Activated CD4-positive, alpha-beta T cell treated with anti-CD3 and anti-CD28 coated beads for 1 hour (primary cell): ENCODE results near the gene MATN4.

ENCODE experiments used
- DNase-seq: peaks from one replicate; pipeline ENCODE4 v3.0.0-alpha.2; 2020

Gene MATN4

DNA sequence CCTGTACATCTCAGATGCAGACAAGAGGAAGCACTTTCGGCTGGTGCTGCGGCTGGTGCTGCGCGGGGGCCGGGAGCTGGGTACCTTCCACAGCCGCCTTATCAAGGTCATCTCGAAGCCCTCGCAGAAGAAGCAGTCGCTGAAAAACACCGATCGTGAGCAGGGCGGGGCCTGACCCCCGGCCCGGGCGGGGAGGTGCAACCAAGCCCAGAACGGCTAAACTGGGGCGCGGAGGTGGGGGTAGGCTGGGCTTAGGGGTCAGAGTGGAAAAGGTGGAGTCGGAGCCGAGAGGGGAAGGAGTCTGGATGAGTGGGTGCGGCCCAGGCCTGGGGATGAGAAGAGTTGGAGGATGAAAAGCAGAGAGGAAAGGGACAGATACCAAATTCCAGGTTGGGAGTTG, 4.1 kb upstream of the MATN4 start:
- no peak for DNase-seq

DNA sequence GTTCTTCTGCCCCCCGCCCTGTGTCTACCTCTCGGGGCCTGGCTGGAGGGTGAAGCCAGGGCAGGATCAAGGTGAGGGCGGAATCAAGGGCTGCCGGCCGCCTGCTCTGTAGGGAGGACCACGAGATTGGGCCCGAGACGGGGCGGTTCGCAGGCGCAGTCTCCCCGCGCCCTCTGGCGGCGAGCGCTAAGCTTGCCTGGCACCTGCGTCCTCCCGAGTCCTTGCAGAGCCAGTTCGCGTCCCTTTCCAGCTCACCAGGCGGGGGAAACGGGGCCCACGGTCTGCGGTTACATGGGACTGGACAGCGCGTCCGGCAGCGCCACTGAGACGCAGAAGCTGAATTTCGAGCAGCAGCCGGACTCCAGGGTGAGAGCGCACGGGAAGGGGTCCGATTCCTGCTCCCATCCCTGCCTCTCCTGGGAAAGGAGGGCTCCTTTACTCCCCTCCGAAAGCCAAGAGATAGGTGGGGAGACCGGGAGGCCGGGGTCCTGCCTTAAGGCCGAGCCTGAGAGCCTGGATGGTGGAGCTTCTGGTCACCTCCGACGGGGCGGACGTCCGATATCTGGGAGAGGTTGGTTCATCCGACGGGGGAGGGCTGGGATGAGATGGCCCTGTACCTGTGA, 3.6 kb upstream of the MATN4 start:
- DNase-seq: peak; percentile 45

DNA sequence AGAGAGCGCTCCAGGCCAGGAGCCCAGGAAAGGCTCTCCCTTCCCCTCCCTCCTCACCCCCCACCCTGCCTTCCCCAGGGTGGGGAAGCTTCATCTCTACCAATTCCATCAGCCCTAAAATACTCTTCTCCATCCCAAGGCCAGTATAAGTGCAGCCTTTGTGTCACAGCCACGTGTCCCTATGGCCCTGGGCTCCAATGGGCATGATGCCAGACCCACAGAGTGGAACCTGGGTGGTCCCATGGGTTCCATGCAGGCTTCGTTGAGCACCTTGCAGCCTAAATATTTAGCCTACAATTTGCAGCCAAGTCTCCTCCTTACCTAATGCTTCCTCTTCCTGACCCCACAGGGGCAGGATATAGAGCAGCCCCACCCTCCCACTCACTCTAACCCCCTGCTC, 976 bp upstream of the MATN4 start:
- no peak for DNase-seq

DNA sequence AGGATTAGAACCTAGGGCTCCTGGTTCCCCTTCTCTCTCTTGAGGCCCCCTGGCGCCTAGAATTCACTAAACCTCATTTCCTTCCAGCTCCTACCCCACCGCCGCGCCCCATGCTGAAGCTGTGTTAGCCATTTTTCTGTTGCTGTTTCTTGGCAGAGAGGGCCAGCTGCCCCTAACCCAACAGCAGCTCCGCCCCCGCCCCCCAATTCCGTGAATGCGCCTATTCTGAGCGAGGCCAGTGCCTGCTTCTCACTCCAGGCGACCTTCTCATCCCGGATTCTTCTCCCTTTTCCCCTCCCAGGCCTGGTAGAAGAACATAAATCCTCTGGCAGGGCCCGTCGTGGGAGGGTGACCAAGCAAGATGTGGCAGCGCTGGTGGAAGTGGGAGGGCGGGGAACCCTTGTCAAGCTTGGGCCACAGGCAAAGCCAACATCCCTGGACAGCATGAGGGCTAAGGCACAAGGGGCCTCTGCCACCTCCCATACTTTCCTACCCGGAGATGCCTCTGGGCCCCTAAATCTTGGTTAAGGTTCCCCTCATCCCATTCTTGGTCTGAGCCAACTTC, 941 bp downstream of the MATN4 start:
- no peak for DNase-seq

DNA sequence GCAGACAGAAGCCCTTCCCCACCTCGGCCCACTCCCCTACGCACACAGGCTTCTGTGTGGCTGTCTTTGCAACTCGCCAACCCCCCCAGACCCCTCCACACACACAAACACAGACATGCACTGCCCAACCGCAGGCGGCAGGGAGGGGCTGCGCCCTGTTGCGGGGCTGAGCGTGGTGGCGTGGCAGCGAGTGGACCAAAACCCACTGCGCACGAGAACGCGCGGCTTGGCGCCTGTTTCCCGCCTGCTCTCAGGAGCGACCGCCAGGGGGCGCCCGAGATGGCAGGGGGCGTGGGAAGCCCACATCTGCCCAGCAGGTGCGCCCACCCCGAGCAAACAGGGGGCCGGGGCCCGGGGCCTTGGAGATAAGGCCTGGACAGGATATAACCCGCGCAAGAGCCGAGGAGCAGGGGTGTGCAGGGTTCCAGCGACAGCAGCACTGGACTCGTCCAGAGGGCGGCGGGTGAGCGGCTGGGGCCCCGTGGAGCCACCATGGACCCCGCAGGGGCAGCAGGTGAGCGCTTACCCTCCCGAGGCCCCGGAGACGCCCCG, 1.6 kb downstream of the MATN4 start, which contains the start of gene RBPJL:
RBPJL (plus strand) TSS at position 410 of the 552 bp plus-strand sequence; CDS start at position 493, 83 bp downstream.
- no peak for DNase-seq

DNA sequence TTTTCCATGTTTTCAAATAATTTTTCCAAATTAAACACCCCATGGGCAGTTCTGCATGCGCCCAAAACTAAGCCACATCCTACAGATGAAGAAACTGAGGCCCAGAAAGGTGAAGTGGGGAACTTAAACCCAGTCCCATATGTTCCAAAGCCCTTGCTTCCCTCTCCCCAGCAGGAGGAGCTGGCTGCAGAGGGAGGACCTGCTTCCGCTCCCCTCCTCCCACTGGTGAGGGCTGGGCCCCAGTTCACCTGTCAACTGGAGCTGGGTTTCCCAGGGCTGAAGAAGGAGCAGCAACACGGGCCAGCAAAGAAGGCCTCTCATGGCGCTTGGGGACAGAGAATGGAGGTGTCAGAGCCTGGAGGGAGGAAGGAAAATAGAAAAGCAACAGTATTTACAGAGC, 2.8 kb downstream of the MATN4 start:
- DNase-seq: no peak

DNA sequence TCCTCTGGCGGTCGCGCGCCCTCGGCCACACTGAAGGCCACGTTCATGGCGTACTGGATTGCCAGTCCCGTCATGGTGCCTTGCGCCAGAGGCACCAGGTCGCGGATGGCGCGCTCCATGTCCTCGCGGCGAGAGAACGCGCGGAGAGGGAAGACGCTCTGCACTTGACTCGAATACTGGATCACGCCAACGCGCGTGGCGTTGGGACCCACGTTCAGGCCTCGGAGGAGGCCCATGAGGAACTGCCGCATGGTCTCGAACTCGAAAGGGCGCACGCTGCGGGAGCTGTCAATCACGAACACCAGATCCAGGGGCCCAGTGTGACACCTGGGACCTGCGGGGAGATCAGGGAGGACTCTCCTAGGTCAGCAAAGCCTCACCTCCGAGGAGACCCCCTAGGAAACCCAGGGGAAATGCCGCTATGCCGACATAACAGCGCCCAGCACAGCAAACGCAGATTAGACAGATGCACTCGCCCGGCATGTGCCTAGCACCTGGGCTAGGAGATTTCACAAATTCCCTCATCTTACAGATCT, 3.6 kb downstream of the MATN4 start:
- DNase-seq: no peak

DNA sequence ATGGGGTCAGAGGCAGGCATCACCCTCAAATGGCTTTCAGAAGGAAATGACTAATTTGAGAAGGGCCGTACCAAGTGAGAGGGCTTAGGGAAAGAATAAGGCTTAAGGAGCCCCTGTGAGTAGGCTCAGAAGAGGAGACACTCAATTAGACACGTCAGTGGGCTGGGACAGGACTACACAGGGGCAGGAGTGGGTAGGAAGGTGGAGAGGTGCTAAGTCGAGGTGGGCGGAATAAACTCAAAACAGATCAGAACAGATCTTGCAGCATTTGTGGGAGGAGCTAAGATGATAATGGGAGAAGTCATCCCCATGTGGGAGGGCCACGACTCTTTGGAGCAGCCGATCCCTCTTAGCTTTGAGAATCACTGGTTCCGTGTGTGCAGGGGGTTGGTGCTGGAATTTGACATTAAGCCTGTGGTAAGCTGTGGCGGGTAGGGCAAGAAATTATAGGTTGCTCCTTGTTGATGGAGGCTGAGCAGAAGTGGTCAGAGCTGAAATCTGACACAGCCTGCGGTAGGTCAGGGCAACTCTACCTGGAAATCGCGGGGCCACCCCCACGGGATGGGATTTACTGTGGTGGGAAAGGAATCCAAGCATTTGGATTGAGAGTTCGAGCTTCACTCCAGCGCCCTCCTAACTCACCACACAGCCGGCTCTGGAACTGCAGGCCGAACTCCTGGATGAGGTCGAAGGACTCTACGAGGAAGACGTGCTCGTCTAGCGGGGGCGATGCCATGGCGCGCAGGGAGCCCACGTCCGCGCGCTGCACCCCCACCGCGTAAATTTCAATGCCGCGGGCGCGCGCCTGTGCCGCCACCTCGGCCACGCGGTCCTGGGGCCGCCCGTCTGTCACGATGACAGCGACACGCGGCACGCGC, 4.3 kb downstream of the MATN4 start:
- no peak for DNase-seq

DNA sequence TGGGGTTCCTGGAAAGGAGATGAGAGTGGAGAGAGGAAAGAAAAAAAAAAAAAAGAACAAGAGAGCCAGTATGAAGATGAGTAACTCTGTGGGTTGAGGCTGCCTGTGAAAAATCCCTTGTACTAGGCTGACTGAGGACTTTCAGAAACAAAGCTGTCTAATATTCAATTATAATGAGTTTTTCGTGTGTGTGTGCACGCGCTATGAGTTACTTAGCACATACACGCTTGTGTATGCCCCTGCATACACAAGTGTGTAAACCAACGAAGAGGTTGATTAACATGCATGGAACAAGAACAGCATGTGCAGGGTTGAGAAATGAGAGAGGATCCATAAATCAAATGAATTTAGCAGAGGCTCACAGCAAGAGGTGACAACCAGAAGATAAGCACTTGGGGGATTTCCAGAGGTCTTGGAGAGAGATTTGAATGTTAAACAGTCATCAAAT, 6.3 kb downstream of the MATN4 start:
- DNase-seq: no peak

DNA sequence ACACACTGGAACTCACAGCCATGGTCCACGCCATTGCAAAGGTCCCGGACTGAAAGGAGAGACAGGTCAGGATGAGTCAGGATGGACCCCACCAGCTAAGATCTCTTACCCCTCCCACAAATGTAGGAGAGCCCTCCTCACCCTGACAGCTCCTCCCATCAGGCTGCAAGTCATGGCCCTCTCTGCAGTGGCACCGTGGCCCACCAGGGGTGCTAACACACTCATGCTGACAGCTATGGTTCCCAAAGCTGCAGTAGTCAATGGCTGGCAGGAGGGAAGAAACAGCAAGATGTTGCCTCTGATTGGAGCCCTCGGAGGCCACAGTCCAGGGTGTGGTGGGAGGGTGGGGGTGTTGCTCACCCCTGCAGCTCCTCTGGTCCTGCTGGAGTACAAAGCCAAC, 7.1 kb downstream of the MATN4 start:
- DNase-seq: no peak

DNA sequence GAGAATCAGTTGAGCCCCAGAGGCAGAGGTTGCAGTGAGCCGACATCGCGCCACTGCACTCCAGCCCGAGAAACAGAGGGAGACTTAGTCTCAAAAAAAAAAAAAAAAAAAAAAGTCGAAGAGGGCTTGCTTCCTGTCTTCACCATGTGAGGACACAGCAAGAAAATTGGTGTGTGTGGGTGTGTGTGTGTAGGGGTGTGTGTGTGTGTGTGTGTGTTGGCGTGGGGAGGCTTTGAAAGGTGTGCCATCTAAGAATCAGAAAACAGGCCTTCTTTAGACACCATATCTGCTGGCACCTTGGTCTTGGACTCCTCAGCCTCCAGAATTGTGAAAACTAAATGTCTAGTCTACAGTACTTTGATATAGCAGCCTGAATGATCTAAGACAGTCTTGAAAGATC, 8.3 kb downstream of the MATN4 start:
- DNase-seq: no peak

DNA sequence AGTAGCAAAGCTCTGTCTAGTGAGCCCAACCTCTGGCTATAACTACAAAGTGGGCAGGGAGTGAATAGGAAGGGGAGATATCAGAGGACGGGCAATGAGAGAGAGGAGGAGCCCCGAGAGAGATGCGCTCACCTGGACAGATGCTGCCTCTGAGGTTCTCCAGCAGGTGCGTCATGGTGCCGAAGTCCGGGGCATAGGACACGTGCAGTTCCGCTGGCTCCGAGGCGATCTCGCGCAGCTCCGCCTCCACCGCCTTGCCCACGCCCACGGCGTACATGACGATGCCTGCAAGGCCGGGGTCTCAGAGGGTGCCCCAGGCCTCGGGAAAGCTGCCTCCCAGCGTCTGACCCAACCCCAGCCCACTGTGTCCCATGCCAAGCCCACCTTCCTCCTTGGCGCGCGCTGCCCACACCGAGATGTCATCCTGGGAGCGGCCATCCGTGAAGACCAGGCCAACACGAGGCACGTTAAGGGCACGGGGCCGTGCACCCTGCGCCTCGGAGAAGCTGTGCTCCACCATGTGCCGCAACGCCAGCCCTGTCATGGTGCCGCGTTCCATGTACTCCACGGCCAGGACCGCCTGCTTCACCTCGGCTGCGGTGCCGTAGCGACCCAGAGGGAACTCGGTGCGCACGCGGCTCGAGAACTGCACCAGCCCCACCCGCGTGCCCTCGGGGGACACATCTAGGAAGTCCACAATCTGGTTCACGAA, 10.2 kb downstream of the MATN4 start:
- DNase-seq: no peak

DNA sequence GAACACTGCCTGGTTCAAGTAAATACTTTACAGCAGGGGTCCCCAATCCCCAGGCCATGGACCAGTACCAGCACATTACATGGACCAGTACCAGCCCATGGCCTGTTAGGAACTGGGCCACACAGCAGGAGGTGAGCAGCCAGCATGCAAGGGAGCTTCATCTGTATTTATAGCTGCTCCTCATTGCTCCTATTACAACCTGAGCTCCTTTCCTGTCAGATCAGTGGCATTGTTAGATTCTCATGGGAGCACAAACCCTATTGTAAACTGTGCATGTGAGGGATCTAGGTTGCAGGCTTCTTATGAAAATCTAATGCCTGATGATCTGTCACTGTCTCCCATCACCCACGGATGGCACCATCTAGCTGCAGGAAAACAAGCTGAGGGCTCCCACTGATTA, 13.4 kb downstream of the MATN4 start:
- no peak for DNase-seq

DNA sequence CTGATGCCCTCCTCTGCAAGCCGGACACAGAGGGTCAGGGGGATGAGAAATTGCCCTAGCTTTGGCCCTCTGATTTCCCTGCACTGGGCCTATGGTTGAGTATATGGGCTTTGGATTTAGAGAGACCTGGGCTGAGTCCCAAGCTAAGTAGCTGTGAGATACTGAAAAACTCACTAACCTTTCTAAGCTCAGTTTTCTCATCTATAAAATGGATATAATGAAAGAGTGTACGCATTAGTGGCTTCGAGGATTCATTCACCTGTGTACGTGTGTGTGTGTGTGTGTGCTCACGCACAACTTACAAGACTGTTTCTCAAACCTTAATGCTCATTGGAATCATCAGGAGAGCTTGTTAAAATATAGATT, 14.1 kb downstream of the MATN4 start:
- DNase-seq: no peak

DNA sequence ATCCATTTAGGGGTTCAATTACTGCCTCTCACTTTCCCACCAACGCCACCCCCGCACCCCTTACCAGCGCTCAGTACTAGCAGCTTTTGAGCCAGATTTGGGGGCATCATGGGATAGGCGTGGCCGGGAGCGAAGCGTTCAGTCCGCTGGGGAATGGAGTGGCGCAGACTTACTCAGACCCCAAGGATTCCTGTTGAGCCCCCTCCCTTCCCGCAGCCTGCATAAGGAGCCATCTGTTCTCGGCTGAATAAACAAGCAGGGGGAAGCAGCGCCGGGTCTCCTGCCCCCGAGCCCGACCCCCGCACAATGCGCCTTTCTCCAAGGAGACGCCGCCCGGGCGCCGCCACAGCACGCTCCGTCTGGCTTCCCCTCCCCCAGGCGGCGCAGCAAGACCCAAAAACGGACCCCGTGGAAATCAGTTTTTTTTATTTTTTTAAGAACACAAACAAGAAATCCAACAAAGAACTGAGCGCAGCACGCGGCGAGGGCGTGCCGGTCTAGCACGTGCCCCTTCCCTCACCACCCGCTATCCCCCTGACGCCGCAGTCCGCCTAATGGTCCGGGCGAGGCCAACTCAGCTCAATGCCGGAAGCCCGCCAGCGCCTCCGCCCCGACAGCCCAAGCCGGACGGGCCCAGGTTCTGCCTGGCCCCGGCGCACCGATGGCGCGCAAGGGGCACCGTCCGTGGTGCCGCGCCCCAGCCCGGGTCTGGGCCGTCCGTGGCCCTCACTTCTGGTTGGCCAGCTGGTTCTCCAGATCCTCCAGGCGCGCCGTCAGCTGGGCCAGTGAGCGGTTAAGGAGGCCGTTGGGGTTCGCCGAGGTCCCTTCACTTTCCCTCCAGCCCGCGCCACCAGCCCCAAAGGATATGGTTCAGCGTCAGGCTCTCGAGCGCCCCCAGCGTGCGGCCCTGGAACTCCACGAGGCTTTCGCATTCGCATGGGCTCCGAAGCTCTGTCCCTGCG, 14.8 kb downstream of the MATN4 start:
- DNase-seq: peak; percentile 68

DNA sequence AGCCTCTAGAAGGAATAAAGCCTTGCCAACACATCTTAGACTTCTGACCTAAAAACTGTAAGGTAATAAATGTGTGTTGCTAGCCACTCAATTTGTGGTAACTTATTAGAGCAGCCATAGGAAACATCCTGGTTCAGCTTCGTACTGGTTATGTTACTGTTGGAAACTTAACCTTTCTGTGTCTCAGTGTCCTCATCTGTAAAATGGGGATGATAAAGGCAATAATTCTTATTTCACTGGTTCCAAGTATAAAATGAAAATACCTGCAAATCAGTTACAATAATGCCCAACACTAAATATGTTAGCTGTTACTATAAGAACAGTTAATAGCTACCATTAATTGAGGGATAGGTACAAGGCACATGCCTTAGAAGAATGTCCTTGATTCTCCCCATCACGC, 15.8 kb downstream of the MATN4 start:
- DNase-seq: no peak

DNA sequence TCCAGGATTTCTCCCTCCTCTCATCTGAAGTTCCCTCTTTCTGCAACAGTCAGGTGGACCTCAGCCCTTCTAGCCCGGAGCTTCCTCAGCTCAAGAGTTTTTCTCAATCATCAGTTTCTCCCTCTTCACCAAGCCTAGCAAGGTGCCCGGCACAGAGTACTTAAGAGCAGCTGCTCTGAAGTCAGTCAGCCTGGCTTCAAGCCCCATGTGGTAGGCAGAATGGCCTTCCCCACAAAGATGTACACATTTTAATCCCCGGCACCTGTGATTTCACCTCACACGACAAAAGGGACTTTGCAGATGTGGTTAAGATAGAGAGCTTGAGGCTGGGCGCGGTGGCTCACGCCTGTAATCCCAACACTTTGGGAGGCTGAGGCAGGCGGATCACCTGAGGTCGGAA, 16.6 kb downstream of the MATN4 start:
- DNase-seq: no peak

DNA sequence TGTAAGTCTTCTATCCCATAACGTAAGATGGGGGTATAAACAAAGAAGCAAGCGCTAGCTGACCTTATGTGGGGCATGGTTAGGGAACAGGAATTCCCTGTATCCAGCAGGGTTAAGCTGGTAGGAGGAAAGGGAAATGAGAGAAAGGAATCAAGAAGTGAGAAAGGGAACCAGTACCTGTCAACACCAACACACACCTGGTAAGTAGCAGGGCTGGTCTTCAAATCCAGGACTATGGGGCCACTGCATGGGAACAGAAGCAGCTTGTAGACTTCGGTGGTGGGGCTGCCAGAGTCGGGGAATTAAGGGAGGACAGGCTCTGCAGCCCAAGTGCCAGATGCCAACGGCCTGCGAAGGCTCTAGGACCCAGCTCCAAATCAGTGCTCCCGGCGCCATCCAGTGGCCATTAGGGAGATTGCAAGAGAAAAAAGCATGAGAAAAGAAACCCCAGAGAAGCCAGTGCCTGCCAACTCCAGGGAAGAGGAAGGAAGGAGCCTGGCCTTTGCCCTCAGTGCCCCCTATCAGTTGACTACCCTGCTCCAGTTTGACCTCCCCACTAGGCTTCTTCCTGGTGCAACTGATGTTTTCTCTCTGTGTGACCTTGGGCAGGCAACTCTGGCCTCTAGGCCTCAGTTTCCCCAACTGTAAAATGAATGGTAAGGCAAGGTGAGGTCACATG, 17.3 kb downstream of the MATN4 start:
- peak; percentile 41 for DNase-seq

DNA sequence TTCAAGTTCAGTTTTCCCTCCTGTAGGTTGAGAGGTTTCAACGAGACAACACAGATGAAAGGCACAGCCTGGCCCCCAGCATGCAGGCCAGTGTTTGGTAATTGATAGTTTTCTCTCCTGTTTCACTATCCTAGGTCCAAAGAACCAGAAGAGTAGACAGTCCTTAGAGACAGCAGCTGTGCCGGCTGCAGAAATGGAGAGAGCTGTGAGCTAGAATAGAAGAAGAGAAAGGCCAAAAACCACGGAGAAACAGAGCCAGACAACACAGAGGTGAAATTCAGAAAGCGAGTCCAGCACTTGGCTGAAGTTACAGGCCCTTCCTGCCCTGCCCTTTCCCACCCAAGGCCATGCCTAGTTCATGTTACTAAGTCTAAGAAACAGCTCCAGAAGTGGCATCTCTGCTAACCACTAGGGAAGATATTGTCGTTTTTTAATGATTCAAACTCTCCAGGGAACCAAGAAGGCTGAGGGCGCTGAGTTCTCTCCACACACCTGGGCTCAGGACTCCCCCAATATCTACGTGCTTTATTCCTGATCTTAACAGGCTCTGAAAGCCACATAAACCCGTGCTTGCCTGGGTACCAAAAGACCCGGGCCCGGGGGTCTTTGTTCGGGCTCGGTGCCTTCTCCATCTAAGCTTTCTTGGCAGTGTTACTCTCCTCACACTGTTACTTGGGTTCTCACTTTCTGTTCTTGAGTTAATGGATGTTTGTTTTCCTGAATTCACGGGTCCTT, 18.0 kb downstream of the MATN4 start:
- no peak for DNase-seq

DNA sequence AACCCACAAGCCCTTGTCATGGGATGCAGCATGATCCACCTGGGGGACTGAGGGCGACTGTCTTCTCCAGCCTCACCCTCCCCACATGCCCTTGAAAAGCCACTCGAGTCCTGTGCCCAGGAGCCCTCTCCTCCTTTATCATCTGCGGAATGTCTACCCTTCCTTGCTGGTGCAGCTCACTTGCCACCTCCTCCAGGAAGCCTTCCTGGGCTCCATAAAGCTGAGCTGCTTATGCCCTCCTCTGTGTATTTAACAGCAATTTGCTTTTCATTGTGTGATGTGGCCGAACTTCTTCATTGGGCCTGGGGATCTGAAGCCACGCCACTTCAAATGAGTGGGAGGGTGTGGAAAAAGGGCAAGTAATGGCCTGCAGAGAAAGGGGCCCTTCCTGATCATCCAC, 19.2 kb downstream of the MATN4 start:
- DNase-seq: no peak
